AG09309 (cell line): ENCODE data around the gene BICD1.

Experiments
- DNase-seq: peaks from one replicate; pipeline ENCODE4 v3.0.0-alpha.2; 2010; ENCODE audit warnings: low read depth
- H3K4me3 ChIP-seq: 2 replicates; pipeline ENCODE4 v1.5.1; 2011; ENCODE audit warnings: mild to moderate bottlenecking, low read depth, low read length, moderate library complexity; ENCODE audit not compliant: control insufficient read depth
- CTCF ChIP-seq: IDR thresholded peaks from 2 replicates; pipeline ENCODE4 v1.5.1; 2011; ENCODE audit warnings: mild to moderate bottlenecking, low read depth, low read length, inconsistent platforms; ENCODE audit not compliant: insufficient read depth, control insufficient read depth; ENCODE audit errors: missing control alignments

Gene BICD1

GRCh38 chr12:32362892-32363291 lies 256.2 kb downstream of the BICD1 start:
- no peak for TF ChIP-seq CTCF
- no peak overlapping the region for H3K4me3 ChIP-seq
- no peak for DNase-seq

- no peak overlapping the region for H3K4me3 ChIP-seq
- TF ChIP-seq CTCF = peak; percentile 79
These were observed 258.9 kb downstream of the BICD1 start for GRCh38 chr12:32365473-32366064.

GRCh38 chr12:32366714-32367113 lies 260.1 kb downstream of the BICD1 start:
- H3K4me3 ChIP-seq = no peak overlapping the region
- no peak for DNase-seq
- TF ChIP-seq CTCF = no peak

More at GRCh38 chr12:32365473-32366064, 258.9 kb downstream of the BICD1 start:
- DNase-seq = peak; percentile 63

GRCh38 chr12:32367381-32367780 lies 260.7 kb downstream of the BICD1 start:
- TF ChIP-seq CTCF = no peak
- no peak for DNase-seq
- H3K4me3 ChIP-seq = no peak overlapping the region

- no peak for TF ChIP-seq CTCF
- no peak overlapping the region for H3K4me3 ChIP-seq
- DNase-seq = no peak
These were observed 262.6 kb downstream of the BICD1 start for GRCh38 chr12:32369202-32369601.

GRCh38 chr12:32377344-32378055 lies 270.9 kb downstream of the BICD1 start:
- TF ChIP-seq CTCF = no peak
- DNase-seq = no peak

More at GRCh38 chr12:32377344-32378055, 270.9 kb downstream of the BICD1 start:
- H3K4me3 ChIP-seq = no peak overlapping the region
